GM23248 (cell line): ENCODE results near the gene PDP2. TPM values are rescaled to one million over a fixed set of nuclear protein-coding genes. Genes with fewer than 3 reads are reported as not detected.

Source experiments
- DNase-seq: peaks from one replicate; pipeline ENCODE4 v3.0.0-alpha.2; 2015
- H2AFZ ChIP-seq: fragments of 200-600 bp; sonication (generic); 2 replicates; pipeline ENCODE4 v1.6.1; 2016; ENCODE audit warnings: antibody characterized with exemption
- H3F3A ChIP-seq: fragments of 200-600 bp; sonication (generic); 2 replicates; pipeline ENCODE4 v1.6.1; 2016; ENCODE audit warnings: mild to moderate bottlenecking, antibody characterized with exemption, mixed run types; ENCODE audit not compliant: insufficient read depth
- H3K27ac ChIP-seq: fragments of 200-600 bp; sonication (generic); 2 replicates; pipeline ENCODE4 v1.5.1; 2016; ENCODE audit warnings: mild to moderate bottlenecking
- H3K27me3 ChIP-seq: fragments of 200-600 bp; sonication (generic); replicated peaks from 2 replicates; pipeline ENCODE4 v1.6.1; 2016; ENCODE audit warnings: mild to moderate bottlenecking; ENCODE audit not compliant: insufficient read depth
- H3K36me3 ChIP-seq: fragments of 200-600 bp; sonication (generic); 2 replicates; pipeline ENCODE4 v1.6.1; 2016; ENCODE audit warnings: low read depth, mild to moderate bottlenecking
- H3K4me1 ChIP-seq: fragments of 200-600 bp; sonication (generic); 2 replicates; pipeline ENCODE4 v1.6.1; 2016; ENCODE audit warnings: mild to moderate bottlenecking; ENCODE audit not compliant: insufficient read depth
- H3K4me2 ChIP-seq: fragments of 200-600 bp; sonication (generic); one replicate; pipeline ENCODE4 v1.6.1; 2016; ENCODE audit warnings: mild to moderate bottlenecking; ENCODE audit not compliant: unreplicated experiment
- H3K4me3 ChIP-seq: fragments of 200-600 bp; sonication (generic); 2 replicates; pipeline ENCODE4 v1.5.1; 2016; ENCODE audit warnings: mild to moderate bottlenecking
- H3K79me2 ChIP-seq: fragments of 200-600 bp; sonication (generic); 2 replicates; pipeline ENCODE4 v1.6.1; 2016; ENCODE audit warnings: mild to moderate bottlenecking; ENCODE audit not compliant: insufficient read depth
- H3K9ac ChIP-seq: fragments of 200-600 bp; sonication (generic); 2 replicates; pipeline ENCODE4 v1.6.1; 2016; ENCODE audit warnings: mild to moderate bottlenecking
- H3K9me2 ChIP-seq: fragments of 200-600 bp; sonication (generic); 2 replicates; pipeline ENCODE4 v1.6.1; 2016; ENCODE audit warnings: mixed run types, mild to moderate bottlenecking, moderate library complexity; ENCODE audit not compliant: insufficient read depth
- H3K9me3 ChIP-seq: fragments of 200-600 bp; sonication (generic); one replicate; pipeline ENCODE4 v1.6.1; 2017; ENCODE audit warnings: low read depth
- H4K20me1 ChIP-seq: fragments of 200-600 bp; sonication (generic); 2 replicates; pipeline ENCODE4 v1.6.0; 2016; ENCODE audit not compliant: insufficient read depth
- EZH2 ChIP-seq: fragments of 200-600 bp; sonication (generic); IDR thresholded peaks from 2 replicates; pipeline ENCODE4 v1.6.1; 2018; ENCODE audit warnings: antibody characterized with exemption, mild to moderate bottlenecking; ENCODE audit not compliant: insufficient read depth, poor library complexity, severe bottlenecking
- EZH2phosphoT487 ChIP-seq: fragments of 200-600 bp; sonication (generic); IDR thresholded peaks from 2 replicates; pipeline ENCODE4 v1.6.1; 2018; ENCODE audit warnings: antibody characterized with exemption, moderate library complexity, mild to moderate bottlenecking, low read depth; ENCODE audit not compliant: insufficient read depth
- WGBS, 2 experiments: methylation state at CpG; one replicate each; pipeline ENCODE4 v1.1.6; 2015 to 2017; ENCODE audit warnings: low lambda C conversion rate in 2 of 2, low coverage in 1 of 2; ENCODE audit errors: missing lambda C conversion rate in 2 of 2; 5-methylcytosine and 5-hydroxymethylcytosine counted together
- in situ Hi-C: fragments of 300-500 bp; cut with MboI; formaldehyde crosslinking; loops from 2 replicates; pipeline ENCODE4 v1.15.0; 2020
- polyA plus RNA-seq: library from polyadenylated mRNA; unstranded; fragments of >200 nt; fragmentation: Nextera tagmentation; extraction: Ambion mirVana; gene quantifications from 2 replicates; pipeline ENCODE4 v1.2.1, GENCODE V29; 2016
- total RNA-seq: library from RNA; depleted of rRNA; stranded (reverse); fragments of >200 nt; shearing (Covaris generic); gene quantifications from 2 replicates; pipeline ENCODE4 v1.2.3, GENCODE V29; 2014

PDP2 gene
- total and polyA plus RNA-seq, 2 experiments from 2014 or later = 3.3 to 3.9 TPM

DNA sequence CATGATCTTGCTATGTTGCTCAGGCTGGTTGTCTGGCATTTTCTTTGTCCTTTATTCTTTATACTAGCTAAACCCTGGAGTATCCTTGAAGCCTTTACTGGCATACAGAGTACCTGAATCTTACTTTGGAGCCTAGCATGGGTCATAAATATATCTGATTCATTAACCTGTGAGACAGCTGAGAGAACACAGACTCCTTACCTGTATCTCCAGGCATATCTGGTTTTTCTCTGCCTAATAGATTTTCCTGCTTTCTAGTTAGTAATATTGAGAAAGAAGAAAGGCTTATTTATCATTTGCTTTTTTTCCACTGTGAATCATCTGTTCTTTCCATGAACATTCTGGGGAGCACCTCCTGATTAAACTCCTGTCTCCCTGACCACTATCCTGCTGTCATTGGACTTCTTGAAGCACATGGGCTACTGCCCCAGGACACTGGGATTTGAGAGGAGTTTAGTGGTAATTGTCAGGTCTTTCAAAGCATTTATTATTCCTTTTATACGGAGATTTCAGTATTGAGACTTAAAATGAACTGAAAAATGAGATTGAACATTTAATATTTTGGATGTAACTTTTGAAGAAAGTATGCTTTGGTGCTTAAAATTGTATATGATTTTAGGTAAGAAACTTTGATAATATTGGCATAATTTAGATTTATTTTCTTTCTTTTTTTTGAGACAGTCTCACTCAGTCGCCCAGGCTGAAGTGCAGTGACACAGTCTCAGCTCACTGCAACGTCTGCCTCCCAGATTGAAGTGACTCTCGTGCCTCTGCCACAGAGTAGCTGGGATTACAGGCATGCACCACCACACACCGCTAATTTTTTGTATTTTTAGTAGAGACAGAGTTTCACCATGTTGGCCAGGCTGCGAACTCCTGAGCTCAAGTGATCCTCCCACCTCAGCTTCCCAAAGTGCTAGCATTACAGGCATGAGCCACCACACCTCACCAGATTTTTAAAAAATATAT is 8.6 kb downstream of the PDP2 start:
- Histone ChIP-seq H4K20me1 (no peaks in the 10 kb centered on the region), H3K4me1 (peaks cover 16% of the 10 kb centered on the region), H3K4me2 (no peak overlapping the region), H3F3A (peaks cover 18% of the 10 kb centered on the region), H3K79me2 (peaks cover 8% of the 10 kb centered on the region; the same call in 1 of the 2 replicates), H3K9me3 (no peaks in the 10 kb centered on the region), H3K27ac (no peak overlapping the region), H3K27me3 (no peaks in the 10 kb centered on the region), H3K9me2 (no peaks in the 10 kb centered on the region), H3K36me3 (no peaks in the 10 kb centered on the region), H3K4me3 (no peak overlapping the region), H2AFZ (no peak overlapping the region), H3K9ac (no peak overlapping the region)
- in situ Hi-C loops = no loop called here
- TF ChIP-seq EZH2 = no peak
- no peak for TF ChIP-seq EZH2phosphoT487
- 89 to 96% methylated on average over 6 of the region's 6 CpGs for WGBS, 2 experiments
- no peak for DNase-seq

DNA sequence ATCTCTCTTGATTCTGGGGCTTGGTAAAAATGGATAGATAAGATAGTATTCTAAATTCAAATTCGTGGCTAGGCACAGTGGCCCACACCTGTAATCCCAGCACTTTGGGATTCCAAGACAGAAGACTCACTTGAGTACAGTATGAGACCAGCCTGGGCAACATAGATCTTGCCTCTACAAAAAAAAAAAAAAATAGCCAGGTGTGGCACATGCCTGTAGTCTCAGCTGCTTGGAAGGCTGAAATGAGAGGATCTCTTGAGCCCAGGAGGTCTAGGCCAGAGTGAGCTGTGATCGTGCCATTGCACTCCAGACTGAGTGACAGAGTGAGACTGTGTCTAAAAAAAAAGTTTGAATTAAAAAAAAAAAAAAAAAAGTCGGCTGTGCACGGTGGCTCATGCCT is 9.3 kb downstream of the PDP2 start:
- 57 to 75% methylated on average over 2 to 4 of the region's 4 CpGs for WGBS, 2 experiments
- Histone ChIP-seq H4K20me1 (no peaks in the 10 kb centered on the region), H3K4me3 (no peak overlapping the region), H3K27me3 (no peaks in the 10 kb centered on the region), H3K27ac (no peak overlapping the region), H3K36me3 (no peaks in the 10 kb centered on the region), H3K9ac (no peak overlapping the region), H3K79me2 (peaks cover 8% of the 10 kb centered on the region; the same call in 1 of the 2 replicates), H3K4me2 (no peak overlapping the region), H2AFZ (no peak overlapping the region), H3K9me3 (no peaks in the 10 kb centered on the region), H3K9me2 (no peaks in the 10 kb centered on the region), H3K4me1 (peaks cover 16% of the 10 kb centered on the region), H3F3A (peaks cover 18% of the 10 kb centered on the region)
- DNase-seq = no peak
- in situ Hi-C loops = no loop called here
- TF ChIP-seq EZH2phosphoT487 (no peak), EZH2 (no peak)

DNA sequence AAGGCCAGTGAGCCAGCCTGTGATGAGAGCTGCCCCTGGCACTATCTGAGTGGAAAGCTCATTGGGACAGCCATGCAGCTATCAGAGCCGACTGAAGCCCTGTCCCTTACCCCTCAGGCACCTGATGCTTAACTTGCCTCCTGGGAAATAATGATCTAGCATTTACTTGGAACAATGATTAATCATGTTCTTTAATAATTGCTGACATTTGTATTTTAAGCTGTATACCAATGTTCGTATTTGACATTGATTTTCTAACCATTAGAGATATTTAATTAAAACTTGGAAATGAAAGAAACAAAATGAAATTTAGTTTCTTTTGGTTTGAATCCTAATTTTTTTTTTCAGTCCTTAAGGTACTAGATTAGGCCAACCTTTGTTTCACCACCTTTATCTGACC is 10.5 kb downstream of the PDP2 start:
- H3K27ac ChIP-seq = no peak overlapping the region
- no peak overlapping the region for H2AFZ ChIP-seq
- H3K4me1 ChIP-seq = peaks cover 16% of the 10 kb centered on the region
- TF ChIP-seq EZH2phosphoT487 (no peak), EZH2 (no peak)
- 96 to 97% methylated on average over 2 of the region's 2 CpGs for WGBS, 2 experiments
- H3K79me2 ChIP-seq = peaks cover 8% of the 10 kb centered on the region; the same call in 1 of the 2 replicates
- DNase-seq = no peak
- H3F3A ChIP-seq = peaks cover 16% of the 10 kb centered on the region
- no peaks in the 10 kb centered on the region for H3K9me3 ChIP-seq
- no peaks in the 10 kb centered on the region for H3K9me2 ChIP-seq
- in situ Hi-C loops = no loop called here
- H3K4me3 ChIP-seq = no peak overlapping the region
- H3K36me3 ChIP-seq = no peaks in the 10 kb centered on the region
- H3K9ac ChIP-seq = no peak overlapping the region
- H3K4me2 ChIP-seq = no peak overlapping the region
- H4K20me1 ChIP-seq = no peaks in the 10 kb centered on the region
- H3K27me3 ChIP-seq = no peaks in the 10 kb centered on the region

DNA sequence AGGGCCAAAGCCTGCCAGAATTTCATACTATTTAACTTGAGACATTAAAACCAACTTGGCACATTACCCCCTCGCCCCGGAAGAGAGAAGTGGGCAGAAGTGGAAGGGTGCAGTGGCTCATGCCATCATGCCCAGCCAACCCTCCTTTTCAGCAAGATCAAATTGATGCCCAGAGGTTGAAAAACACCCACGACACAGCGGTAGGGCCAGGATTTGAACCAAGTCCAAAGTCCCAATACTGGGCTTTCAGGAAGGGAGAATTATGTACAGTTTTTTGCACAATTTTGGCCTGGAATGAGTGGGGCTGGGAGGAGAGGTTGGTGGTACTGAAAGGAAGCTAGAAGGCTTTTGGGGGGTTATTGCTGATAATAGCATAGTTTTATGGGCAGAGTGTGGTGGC is 11.0 kb downstream of the PDP2 start:
- peaks cover 11% of the 10 kb centered on the region for H3K4me1 ChIP-seq
- H3K4me3 ChIP-seq = no peak overlapping the region
- TF ChIP-seq EZH2 = no peak
- no peak for TF ChIP-seq EZH2phosphoT487
- no peaks in the 10 kb centered on the region for H3K9me3 ChIP-seq
- 83 to 87% methylated on average over 4 of the region's 4 CpGs for WGBS, 2 experiments
- in situ Hi-C loops = no loop called here
- H4K20me1 ChIP-seq = no peaks in the 10 kb centered on the region
- H3K4me2 ChIP-seq = no peak overlapping the region
- no peak overlapping the region for H3K9ac ChIP-seq
- H2AFZ ChIP-seq = no peak overlapping the region
- no peaks in the 10 kb centered on the region for H3K9me2 ChIP-seq
- no peaks in the 10 kb centered on the region for H3K27me3 ChIP-seq
- H3K36me3 ChIP-seq = no peaks in the 10 kb centered on the region
- H3K27ac ChIP-seq = no peak overlapping the region
- peaks cover 12% of the 10 kb centered on the region; the same call in 1 of the 2 replicates for H3F3A ChIP-seq
- DNase-seq = no peak
- H3K79me2 ChIP-seq = peaks cover 8% of the 10 kb centered on the region; the same call in 1 of the 2 replicates
